Daoy (cell line): ENCODE measurements around the gene TACC2. TPM values are rescaled to one million over a fixed set of nuclear protein-coding genes. Genes with fewer than 3 reads are reported as not detected.
"Not testable (repeated sequence)": the region's sequence is repeated elsewhere in the genome, so short reads cannot be mapped to it uniquely, and the experiment has no call there.

Experiments
- DNase-seq: peaks from one replicate; pipeline ENCODE4 v3.0.0-alpha.2; 2015; ENCODE audit warnings: low read depth
- total RNA-seq: library from RNA; depleted of rRNA; stranded (reverse); fragments of >200 nt; shearing (Covaris generic); gene quantifications from 2 replicates; pipeline ENCODE4 v1.2.3, GENCODE V29; 2014

Gene TACC2
- total RNA-seq, 1 experiment from 2014 or later = 10.1 TPM

- DNase-seq = no peak
These were observed 205.3 kb downstream of the TACC2 start for GRCh38 chr10:122194251-122194650.

GRCh38 chr10:122196218-122196617 lies 207.3 kb downstream of the TACC2 start:
- no peak for DNase-seq

GRCh38 chr10:122197611-122198222 lies 208.8 kb downstream of the TACC2 start:
- no peak for DNase-seq

GRCh38 chr10:122198631-122199030 lies 209.7 kb downstream of the TACC2 start:
- no peak for DNase-seq

- DNase-seq = no peak
These were observed 210.1 kb downstream of the TACC2 start for GRCh38 chr10:122199070-122199469.

GRCh38 chr10:122199689-122200088 lies 210.7 kb downstream of the TACC2 start:
- DNase-seq = no peak

GRCh38 chr10:122201401-122201800 lies 212.4 kb downstream of the TACC2 start:
- no peak for DNase-seq

GRCh38 chr10:122203180-122203579 lies 214.2 kb downstream of the TACC2 start:
- DNase-seq = not testable (repeated sequence)

GRCh38 chr10:122204691-122205489 lies 215.9 kb downstream of the TACC2 start:
- no peak for DNase-seq

- DNase-seq = no peak
These were observed 217.6 kb downstream of the TACC2 start for GRCh38 chr10:122206471-122207065.

GRCh38 chr10:122207163-122207562 lies 218.2 kb downstream of the TACC2 start:
- DNase-seq = no peak

- DNase-seq = no peak
These were observed 218.6 kb downstream of the TACC2 start for GRCh38 chr10:122207596-122207995.

GRCh38 chr10:122208571-122209430 lies 219.8 kb downstream of the TACC2 start:
- no peak for DNase-seq

- no peak for DNase-seq
These were observed 221.7 kb downstream of the TACC2 start for GRCh38 chr10:122210481-122211265.

- DNase-seq = no peak
These were observed 224.4 kb downstream of the TACC2 start for GRCh38 chr10:122213364-122213763.

GRCh38 chr10:122213766-122214165 lies 224.8 kb downstream of the TACC2 start:
- no peak for DNase-seq

- no peak for DNase-seq
These were observed 227.1 kb downstream of the TACC2 start for GRCh38 chr10:122216047-122216446.

GRCh38 chr10:122219340-122219739 lies 230.4 kb downstream of the TACC2 start:
- no peak for DNase-seq

GRCh38 chr10:122220736-122221135 lies 231.8 kb downstream of the TACC2 start:
- no peak for DNase-seq

- DNase-seq = no peak
These were observed 233.0 kb downstream of the TACC2 start for GRCh38 chr10:122221958-122222357.

GRCh38 chr10:122222638-122223037 lies 233.7 kb downstream of the TACC2 start:
- DNase-seq = no peak
